Stimulated activated CD4-positive, alpha-beta T cell treated with anti-CD3 and anti-CD28 coated beads, Interleukin-2, amount 100 ng/mL, for 48 hours (primary cell): ENCODE measurements around the gene EIF3L.

Source experiments
- DNase-seq, 2 donors: peaks; one replicate each; pipeline ENCODE4 v3.0.0-alpha.2; 2020

The EIF3L gene

GRCh38 chr22:37817705-37818408 is 31.4 kb upstream of the EIF3L start:
- DNase-seq = peak; percentile 88 to 92

GRCh38 chr22:37818409-37819104 is 30.7 kb upstream of the EIF3L start:
- peak; percentile 53 to 56 for DNase-seq

GRCh38 chr22:37819105-37819433 is 30.1 kb upstream of the EIF3L start:
- DNase-seq = no peak

- DNase-seq = no peak
Observed at GRCh38 chr22:37820350-37820749, 28.9 kb upstream of the EIF3L start.

GRCh38 chr22:37822079-37822833 is 27.0 kb upstream of the EIF3L start:
- DNase-seq = no peak

GRCh38 chr22:37823134-37823985 is 25.9 kb upstream of the EIF3L start, which contains the start of gene GALR3:
Gene GALR3 (plus strand): TSS chr22:37823382. CDS start chr22:37823407, 25 bp downstream.
- no peak for DNase-seq

- DNase-seq = no peak
Observed at GRCh38 chr22:37824674-37825641, 24.3 kb upstream of the EIF3L start.

- DNase-seq = no peak
Observed at GRCh38 chr22:37827056-37827455, 22.2 kb upstream of the EIF3L start.

GRCh38 chr22:37830093-37830842 is 19.0 kb upstream of the EIF3L start:
- DNase-seq = no peak

GRCh38 chr22:37831472-37831871 is 17.7 kb upstream of the EIF3L start:
- no peak for DNase-seq

- no peak for DNase-seq
Observed at GRCh38 chr22:37832022-37832857, 17.0 kb upstream of the EIF3L start.

GRCh38 chr22:37842015-37842793 is 7.0 kb upstream of the EIF3L start:
- DNase-seq = no peak

GRCh38 chr22:37843741-37844089 is 5.5 kb upstream of the EIF3L start:
- peak; percentile 37 to 41 for DNase-seq

- no peak for DNase-seq
Observed at GRCh38 chr22:37844904-37845329, 4.3 kb upstream of the EIF3L start.

- DNase-seq = no peak
Observed at GRCh38 chr22:37846433-37846832, 2.8 kb upstream of the EIF3L start.

- DNase-seq = peak in 1 of 2 donors; percentile 17
Observed at GRCh38 chr22:37848587-37849088, 581 bp upstream of the EIF3L start.

- DNase-seq = no peak
Observed at GRCh38 chr22:37850801-37851200, 1.6 kb downstream of the EIF3L start.

GRCh38 chr22:37852418-37852817 is 3.2 kb downstream of the EIF3L start:
- no peak for DNase-seq

GRCh38 chr22:37854946-37855345 is 5.7 kb downstream of the EIF3L start:
- no peak for DNase-seq
